ENCODE measurements around the gene PTPN23.

DNA sequence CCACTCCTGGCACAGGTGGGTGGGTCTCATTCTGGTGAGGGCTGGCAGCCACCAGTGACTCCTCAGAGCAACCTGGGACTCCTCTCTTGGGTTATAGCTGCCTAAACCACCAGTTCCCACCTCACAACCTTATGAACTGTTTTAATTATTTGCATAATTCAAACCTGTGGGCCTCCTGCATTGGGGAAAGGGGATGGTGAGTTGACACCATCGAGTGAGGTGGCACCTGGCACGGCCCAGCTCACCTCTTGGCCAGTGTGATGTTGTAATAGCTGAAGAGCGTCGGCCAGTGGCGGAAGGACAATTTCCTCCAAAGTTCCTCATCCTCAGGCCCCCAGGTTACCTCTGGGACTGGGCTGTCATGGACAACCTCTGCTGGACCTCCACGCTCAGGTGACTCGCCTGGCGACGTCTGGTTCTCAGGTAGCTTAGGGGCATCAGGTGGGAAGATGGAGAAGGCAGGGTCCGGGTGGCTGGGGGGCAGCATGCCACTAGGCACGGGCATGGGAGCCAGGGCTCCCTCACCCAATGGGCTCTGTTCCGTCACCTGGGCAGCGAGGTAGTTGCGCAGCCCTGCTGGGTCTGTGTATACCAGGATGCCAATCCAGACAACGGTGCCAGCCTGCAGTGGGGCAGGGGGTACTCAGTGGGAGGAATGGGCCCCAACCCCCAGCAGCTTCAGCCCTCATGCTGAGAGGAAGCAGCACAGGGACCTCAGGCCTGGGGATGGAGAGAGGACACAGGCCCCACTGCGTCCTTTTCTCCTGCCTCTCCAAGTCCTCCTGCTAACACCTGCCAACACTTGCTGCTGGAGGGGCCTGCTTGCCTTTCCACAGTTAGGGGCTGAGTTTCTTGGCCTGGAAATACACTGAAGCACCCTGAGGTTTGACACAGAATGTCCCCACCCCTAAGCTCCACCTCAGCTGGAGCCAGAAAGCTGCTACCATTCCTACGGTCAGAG, 38.5 kb downstream of the PTPN23 start:
- TF ChIP-seq EZH2 (IDR thresholded peaks at IDR 0.05) (no peak), POLR2AphosphoS5 (IDR thresholded peaks at IDR 0.05; ENCODE audit: borderline replicate concordance, low read depth, low read length) (no peak)

Measured in SK-N-MC (cell line).